Keratinocyte (primary cell): ENCODE measurements around the gene DDR2. TPM values are rescaled to one million over a fixed set of nuclear protein-coding genes. Genes with fewer than 3 reads are reported as not detected.

Source experiments
- DNase-seq: peaks from one replicate; pipeline ENCODE4 v3.0.0-alpha.2; 2011; ENCODE audit warnings: low read depth, missing footprints, low spot score
- FAIRE-seq: peaks from 2 replicates; lab custom pipeline; 2011; peaks lifted over from hg19 to GRCh38; lab: Jason Lieb, UNC
- H2AFZ ChIP-seq: 2 replicates; pipeline ENCODE4 v1.6.0; 2012; ENCODE audit warnings: low read length, control low read depth, inconsistent platforms; ENCODE audit not compliant: control insufficient read depth
- H3K27ac ChIP-seq: 2 replicates; pipeline ENCODE4 v1.5.1; 2011; ENCODE audit warnings: low read length; ENCODE audit not compliant: control insufficient read depth, insufficient read depth
- H3K27me3 ChIP-seq: 3 replicates; pipeline ENCODE4 v1.6.0; 2011; ENCODE audit warnings: low read length; ENCODE audit not compliant: control insufficient read depth, insufficient read depth; ENCODE audit errors: extremely low read depth
- H3K36me3 ChIP-seq, 2 experiments: 2 replicates in 1 of 2; 3 replicates in 1 of 2; pipeline ENCODE4 v1.5.1; 2011; ENCODE audit warnings: low read length in 2 of 2, mild to moderate bottlenecking in 1 of 2; ENCODE audit not compliant: control insufficient read depth in 2 of 2, insufficient read depth in 2 of 2; ENCODE audit errors: extremely low read depth in 1 of 2
- H3K4me1 ChIP-seq: 3 replicates; pipeline ENCODE4 v1.5.1; 2011; ENCODE audit warnings: low read length; ENCODE audit not compliant: control insufficient read depth, insufficient read depth; ENCODE audit errors: extremely low read depth
- H3K4me2 ChIP-seq: 3 replicates; pipeline ENCODE4 v1.6.0; 2011; ENCODE audit warnings: low read depth, low read length; ENCODE audit not compliant: control insufficient read depth, insufficient read depth; ENCODE audit errors: extremely low read depth
- H3K4me3 ChIP-seq, 3 experiments: fragments of 200-600 bp in 1 of 3; sonication (generic) in 1 of 3; 2 replicates in 2 of 3; 3 replicates in 1 of 3; pipeline ENCODE4 v1.5.1; 2011 to 2016; ENCODE audit warnings: low read length in 3 of 3, mild to moderate bottlenecking in 3 of 3, control low read depth in 2 of 3, inconsistent platforms in 1 of 3, low read depth in 1 of 3, mixed read lengths in 1 of 3, mixed run types in 1 of 3, moderate library complexity in 1 of 3; ENCODE audit not compliant: control insufficient read depth in 2 of 3, insufficient read depth in 2 of 3; ENCODE audit errors: extremely low read depth in 1 of 3
- H3K79me2 ChIP-seq: 2 replicates; pipeline ENCODE4 v1.6.0; 2012; ENCODE audit warnings: low read length; ENCODE audit not compliant: control insufficient read depth, insufficient read depth
- H3K9ac ChIP-seq: 3 replicates; pipeline ENCODE4 v1.6.0; 2011; ENCODE audit warnings: low read length; ENCODE audit not compliant: control insufficient read depth, insufficient read depth; ENCODE audit errors: extremely low read depth
- H3K9me1 ChIP-seq: 3 replicates; pipeline ENCODE4 v1.6.0; 2011; ENCODE audit warnings: low read length; ENCODE audit not compliant: control insufficient read depth, insufficient read depth; ENCODE audit errors: extremely low read depth
- H3K9me3 ChIP-seq: 2 replicates; pipeline ENCODE4 v1.5.1; 2012; ENCODE audit warnings: low read depth, low read length; ENCODE audit not compliant: control insufficient read depth
- H4K20me1 ChIP-seq: 3 replicates; pipeline ENCODE4 v1.6.0; 2011; ENCODE audit warnings: low read length; ENCODE audit not compliant: control insufficient read depth, insufficient read depth; ENCODE audit errors: extremely low read depth
- EZH2 ChIP-seq: IDR thresholded peaks from one replicate; pipeline ENCODE4 v1.6.1; 2012; ENCODE audit warnings: inconsistent platforms, mild to moderate bottlenecking, low read length, moderate library complexity
- dilution Hi-C: fragments of 300-500 bp; cut with MboI; formaldehyde crosslinking; loops from one replicate; pipeline ENCODE4 v1.7.0; 2020; ENCODE audit warnings: low sequenced_read_pairs; ENCODE audit not compliant: extremely low pct_ligation_motif_present
- polyA plus RNA-seq, 5 experiments: library from polyadenylated mRNA; depleted of rRNA in 3 of 5; stranded (reverse) in 3 of 5; stranded (forward) in 1 of 5; unstranded in 1 of 5; fragments of >200 nt; gene quantifications; 1 replicate in 1 of 5; 2 replicates in 3 of 5; 3 replicates in 1 of 5; pipeline versions ENCODE4 v1.2.1 to v1.2.3, GENCODE V29; 2011 to 2012; ENCODE audit warnings: missing spikeins in 2 of 5, low read depth in 1 of 5, low replicate concordance in 1 of 5
- TF ChIP-seq, protein P1 (sequence below), 3 experiments: IDR thresholded peaks in 1 of 3; conservative IDR thresholded peaks in 1 of 3; optimal IDR thresholded peaks in 1 of 3; 2 replicates in 2 of 3; 3 replicates in 1 of 3; pipeline versions ENCODE3 to v1.5.1; 2011; ENCODE audit warnings: low read length in 3 of 3, mild to moderate bottlenecking in 3 of 3, moderate library complexity in 2 of 3, control low read depth in 1 of 3, inconsistent platforms in 1 of 3; ENCODE audit not compliant: insufficient read depth in 2 of 3; ENCODE audit errors: extremely low read depth in 1 of 3

The DDR2 gene
- polyA plus RNA-seq, 1 donor (not counting 4 experiments of a cell fraction or from before 2014, with no cell fraction given) = 0.39 TPM

DNA sequence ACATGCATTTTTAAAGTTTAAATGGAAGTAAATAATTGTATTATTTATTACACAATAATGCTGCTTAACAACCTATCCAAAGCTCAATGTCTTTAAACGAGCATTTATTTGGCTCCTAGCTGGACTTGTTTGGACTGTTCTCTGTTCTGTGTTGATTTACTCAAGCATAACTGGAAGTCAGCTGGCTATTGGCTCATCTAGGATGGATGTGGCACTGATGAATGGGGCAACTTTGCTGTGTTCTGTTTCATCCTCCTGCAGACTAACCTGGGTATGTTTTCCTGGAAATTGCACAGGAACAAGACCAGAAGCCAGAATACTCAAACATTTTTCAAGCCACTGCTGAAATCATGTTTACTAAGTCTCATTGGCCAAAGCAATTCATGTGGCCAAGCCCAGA is 87.4 kb downstream of the DDR2 start:
- FAIRE-seq (no peak), DNase-seq (no peak)
- H2AFZ ChIP-seq = no peak overlapping the region
- TF ChIP-seq, protein P1, sequence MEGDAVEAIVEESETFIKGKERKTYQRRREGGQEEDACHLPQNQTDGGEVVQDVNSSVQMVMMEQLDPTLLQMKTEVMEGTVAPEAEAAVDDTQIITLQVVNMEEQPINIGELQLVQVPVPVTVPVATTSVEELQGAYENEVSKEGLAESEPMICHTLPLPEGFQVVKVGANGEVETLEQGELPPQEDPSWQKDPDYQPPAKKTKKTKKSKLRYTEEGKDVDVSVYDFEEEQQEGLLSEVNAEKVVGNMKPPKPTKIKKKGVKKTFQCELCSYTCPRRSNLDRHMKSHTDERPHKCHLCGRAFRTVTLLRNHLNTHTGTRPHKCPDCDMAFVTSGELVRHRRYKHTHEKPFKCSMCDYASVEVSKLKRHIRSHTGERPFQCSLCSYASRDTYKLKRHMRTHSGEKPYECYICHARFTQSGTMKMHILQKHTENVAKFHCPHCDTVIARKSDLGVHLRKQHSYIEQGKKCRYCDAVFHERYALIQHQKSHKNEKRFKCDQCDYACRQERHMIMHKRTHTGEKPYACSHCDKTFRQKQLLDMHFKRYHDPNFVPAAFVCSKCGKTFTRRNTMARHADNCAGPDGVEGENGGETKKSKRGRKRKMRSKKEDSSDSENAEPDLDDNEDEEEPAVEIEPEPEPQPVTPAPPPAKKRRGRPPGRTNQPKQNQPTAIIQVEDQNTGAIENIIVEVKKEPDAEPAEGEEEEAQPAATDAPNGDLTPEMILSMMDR (optimal IDR thresholded peaks at IDR 0.05 in 1 of 3, IDR thresholded peaks at IDR 0.05 in 1 of 3, conservative IDR thresholded peaks at IDR 0.05 in 1 of 3; ENCODE audit: extremely low read depth in 1 of 3, insufficient read depth in 2 of 3, low read length in 3 of 3) = no peak
- TF ChIP-seq EZH2 = no peak
- no peak overlapping the region for H3K9ac ChIP-seq
- no peaks in the 10 kb centered on the region for H3K79me2 ChIP-seq
- no peaks in the 10 kb centered on the region for H3K27me3 ChIP-seq
- no peaks in the 10 kb centered on the region for H4K20me1 ChIP-seq
- no peaks in the 10 kb centered on the region for H3K9me3 ChIP-seq
- no peaks in the 10 kb centered on the region for H3K4me1 ChIP-seq
- H3K27ac ChIP-seq = no peak overlapping the region
- no peaks in the 10 kb centered on the region for H3K36me3 ChIP-seq
- no peaks in the 10 kb centered on the region for H3K9me1 ChIP-seq
- H3K4me2 ChIP-seq = no peak overlapping the region
- dilution Hi-C loops = no loop called here
- H3K4me3 ChIP-seq = no peak overlapping the region

DNA sequence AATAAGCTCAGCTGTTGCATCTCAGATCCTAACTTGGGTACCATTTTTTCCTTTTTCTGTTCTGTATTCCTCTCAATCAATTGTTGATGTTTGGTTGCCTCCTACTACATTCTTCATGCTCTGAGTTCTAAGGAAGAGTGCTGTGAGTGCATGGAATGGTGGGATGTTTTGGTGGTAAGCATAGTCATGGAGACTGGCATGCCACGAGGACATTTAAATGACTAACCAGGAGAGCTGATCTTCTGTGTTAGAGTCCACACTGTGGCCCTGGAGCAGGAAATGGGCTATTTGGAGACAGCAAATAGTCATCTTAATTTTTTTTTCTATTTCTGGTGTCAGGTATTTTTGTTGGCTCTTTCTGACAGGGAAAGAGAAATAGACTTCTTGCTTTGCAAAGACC is 88.7 kb downstream of the DDR2 start:
- no peak overlapping the region for H2AFZ ChIP-seq
- no peaks in the 10 kb centered on the region for H4K20me1 ChIP-seq
- H3K9ac ChIP-seq = no peak overlapping the region
- H3K4me1 ChIP-seq = no peaks in the 10 kb centered on the region
- DNase-seq (no peak), FAIRE-seq (no peak)
- no peak overlapping the region for H3K4me2 ChIP-seq
- no peaks in the 10 kb centered on the region for H3K9me3 ChIP-seq
- dilution Hi-C loops = no loop called here
- no peaks in the 10 kb centered on the region for H3K36me3 ChIP-seq
- no peak overlapping the region for H3K27ac ChIP-seq
- H3K9me1 ChIP-seq = no peaks in the 10 kb centered on the region
- H3K4me3 ChIP-seq = no peak overlapping the region
- no peaks in the 10 kb centered on the region for H3K79me2 ChIP-seq
- H3K27me3 ChIP-seq = no peaks in the 10 kb centered on the region
- no peak for TF ChIP-seq EZH2
- TF ChIP-seq, protein P1 (optimal IDR thresholded peaks at IDR 0.05 in 1 of 3, IDR thresholded peaks at IDR 0.05 in 1 of 3, conservative IDR thresholded peaks at IDR 0.05 in 1 of 3; ENCODE audit: extremely low read depth in 1 of 3, insufficient read depth in 2 of 3, low read length in 3 of 3) = no peak
